Measurements from ENCODE around the gene NDUFS2.

The NDUFS2 gene

GRCh38 chr1:161172776-161173376, 29.3 kb upstream of the NDUFS2 start:
- no peak for DNase-seq

GRCh38 chr1:161173711-161174110, 28.5 kb upstream of the NDUFS2 start:
- DNase-seq: no peak

- DNase-seq: no peak
These were observed 27.3 kb upstream of the NDUFS2 start for GRCh38 chr1:161174911-161175310.

GRCh38 chr1:161175771-161176453, 26.3 kb upstream of the NDUFS2 start:
- no peak for DNase-seq

- no peak for DNase-seq
These were observed 25.6 kb upstream of the NDUFS2 start for GRCh38 chr1:161176468-161177111.

- peak; percentile 70 for DNase-seq
These were observed 24.8 kb upstream of the NDUFS2 start, which contains the start of gene B4GALT3 for GRCh38 chr1:161177112-161177935. Gene B4GALT3 (minus strand): TSS chr1:161177507. CDS start chr1:161176060, 1,447 bp downstream.

GRCh38 chr1:161177936-161178244, 24.3 kb upstream of the NDUFS2 start:
- no peak for DNase-seq

GRCh38 chr1:161179698-161180097, 22.5 kb upstream of the NDUFS2 start:
- no peak for DNase-seq

- no peak for DNase-seq
These were observed 21.5 kb upstream of the NDUFS2 start for GRCh38 chr1:161180639-161181038.

GRCh38 chr1:161182214-161182613, 20.0 kb upstream of the NDUFS2 start:
- DNase-seq: no peak

- DNase-seq: no peak
These were observed 16.9 kb upstream of the NDUFS2 start for GRCh38 chr1:161185282-161185682.

- no peak for DNase-seq
These were observed 16.3 kb upstream of the NDUFS2 start for GRCh38 chr1:161185732-161186311.

- DNase-seq: no peak
These were observed 14.9 kb upstream of the NDUFS2 start for GRCh38 chr1:161187311-161187710.

GRCh38 chr1:161188381-161188780, 13.8 kb upstream of the NDUFS2 start:
- no peak for DNase-seq

GRCh38 chr1:161189036-161189435, 13.1 kb upstream of the NDUFS2 start:
- no peak for DNase-seq

- DNase-seq: no peak
These were observed 11.1 kb upstream of the NDUFS2 start for GRCh38 chr1:161190962-161191521.

- DNase-seq: no peak
These were observed 10.2 kb upstream of the NDUFS2 start for GRCh38 chr1:161191971-161192370.

GRCh38 chr1:161192476-161193465, 9.4 kb upstream of the NDUFS2 start:
- DNase-seq: no peak

GRCh38 chr1:161193561-161194235, 8.5 kb upstream of the NDUFS2 start:
- DNase-seq: no peak

- no peak for DNase-seq
These were observed 7.0 kb upstream of the NDUFS2 start for GRCh38 chr1:161195171-161195570.

- DNase-seq: no peak
These were observed 6.1 kb upstream of the NDUFS2 start for GRCh38 chr1:161196111-161196510.

All from GOT3 (cell line).